ENCODE results near the gene MAPK1. TPM values are rescaled to one million over a fixed set of nuclear protein-coding genes. Genes with fewer than 3 reads are reported as not detected.

The MAPK1 gene
- total RNA-seq, 1 donor, result 46.3 TPM

GRCh38 chr22:21832291-21833290 lies 34.9 kb downstream of the MAPK1 start:
- Histone ChIP-seq H2AFZ (ENCODE audit: low read length) (no peak overlapping the region), H3K4me1 (ENCODE audit: insufficient read depth, low read length) (peaks cover 31% of the 10 kb centered on the region), H3K9me3 (ENCODE audit: low read depth, low read length) (no peaks in the 10 kb centered on the region), H3K27ac (ENCODE audit: low read depth, low read length) (no peak overlapping the region), H3K79me2 (ENCODE audit: insufficient read depth, low read length) (peaks cover 94% of the 10 kb centered on the region), H3K4me3 (ENCODE audit: insufficient read depth, low read length) (no peak overlapping the region), H4K20me1 (ENCODE audit: insufficient read depth, low read length) (peaks cover 77% of the 10 kb centered on the region), H3K36me3 (ENCODE audit: insufficient read depth, low read length) (no peaks in the 10 kb centered on the region), H3K4me2 (ENCODE audit: insufficient read depth, low read length) (no peak overlapping the region), H3K27me3 (ENCODE audit: insufficient read depth, low read length) (no peaks in the 10 kb centered on the region)
- no peak for TF ChIP-seq CTCF (IDR thresholded peaks at IDR 0.05; ENCODE audit: extremely low read depth, low read depth, low read length)
- DNase-seq (ENCODE audit: insufficient read length, low spot score, missing footprints), result no peak

DNA sequence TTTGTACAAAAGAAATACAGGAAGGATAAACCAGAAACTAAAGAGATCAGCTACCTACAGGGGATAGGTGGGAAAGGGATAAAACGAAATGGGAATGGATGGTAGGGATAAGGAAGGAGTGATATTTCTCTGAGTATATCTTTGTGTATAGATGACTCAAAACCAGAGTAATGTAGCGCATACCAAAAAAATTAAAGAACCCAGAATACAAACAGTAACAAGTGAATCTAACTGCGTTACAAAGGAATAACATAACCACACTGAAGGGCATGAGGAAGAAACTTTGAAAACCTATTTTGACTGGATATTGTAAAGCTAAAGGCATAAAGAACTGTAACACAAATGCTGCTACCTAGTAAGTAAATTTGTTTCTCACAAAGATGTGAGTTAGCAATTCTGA lies 37.9 kb downstream of the MAPK1 start:
- H4K20me1 ChIP-seq (ENCODE audit: insufficient read depth, low read length), result peaks cover 71% of the 10 kb centered on the region
- no peak overlapping the region for H2AFZ ChIP-seq (ENCODE audit: low read length)
- H3K27me3 ChIP-seq (ENCODE audit: insufficient read depth, low read length), result no peaks in the 10 kb centered on the region
- H3K36me3 ChIP-seq (ENCODE audit: insufficient read depth, low read length), result no peaks in the 10 kb centered on the region
- no peak for DNase-seq (ENCODE audit: insufficient read length, low spot score, missing footprints)
- H3K27ac ChIP-seq (ENCODE audit: low read depth, low read length), result peak overlapping the region; percentile 25
- no peak overlapping the region for H3K4me3 ChIP-seq (ENCODE audit: insufficient read depth, low read length)
- no peak overlapping the region for H3K4me2 ChIP-seq (ENCODE audit: insufficient read depth, low read length)
- H3K4me1 ChIP-seq (ENCODE audit: insufficient read depth, low read length), result peaks cover 24% of the 10 kb centered on the region
- no peaks in the 10 kb centered on the region for H3K9me3 ChIP-seq (ENCODE audit: low read depth, low read length)
- peaks cover 100% of the 10 kb centered on the region for H3K79me2 ChIP-seq (ENCODE audit: insufficient read depth, low read length)
- TF ChIP-seq CTCF (IDR thresholded peaks at IDR 0.05; ENCODE audit: extremely low read depth, low read depth, low read length), result no peak

GRCh38 chr22:21828268-21828638 lies 39.2 kb downstream of the MAPK1 start:
- Histone ChIP-seq H3K27ac (ENCODE audit: low read depth, low read length) (no peak overlapping the region), H3K36me3 (ENCODE audit: insufficient read depth, low read length) (no peaks in the 10 kb centered on the region), H3K27me3 (ENCODE audit: insufficient read depth, low read length) (no peaks in the 10 kb centered on the region), H3K4me3 (ENCODE audit: insufficient read depth, low read length) (no peak overlapping the region), H4K20me1 (ENCODE audit: insufficient read depth, low read length) (peaks cover 81% of the 10 kb centered on the region), H2AFZ (ENCODE audit: low read length) (no peak overlapping the region), H3K4me2 (ENCODE audit: insufficient read depth, low read length) (no peak overlapping the region), H3K9me3 (ENCODE audit: low read depth, low read length) (no peaks in the 10 kb centered on the region), H3K4me1 (ENCODE audit: insufficient read depth, low read length) (peaks cover 34% of the 10 kb centered on the region), H3K79me2 (ENCODE audit: insufficient read depth, low read length) (peaks cover 100% of the 10 kb centered on the region)
- no peak for DNase-seq (ENCODE audit: insufficient read length, low spot score, missing footprints)
- TF ChIP-seq CTCF (IDR thresholded peaks at IDR 0.05; ENCODE audit: extremely low read depth, low read depth, low read length), result no peak

DNA sequence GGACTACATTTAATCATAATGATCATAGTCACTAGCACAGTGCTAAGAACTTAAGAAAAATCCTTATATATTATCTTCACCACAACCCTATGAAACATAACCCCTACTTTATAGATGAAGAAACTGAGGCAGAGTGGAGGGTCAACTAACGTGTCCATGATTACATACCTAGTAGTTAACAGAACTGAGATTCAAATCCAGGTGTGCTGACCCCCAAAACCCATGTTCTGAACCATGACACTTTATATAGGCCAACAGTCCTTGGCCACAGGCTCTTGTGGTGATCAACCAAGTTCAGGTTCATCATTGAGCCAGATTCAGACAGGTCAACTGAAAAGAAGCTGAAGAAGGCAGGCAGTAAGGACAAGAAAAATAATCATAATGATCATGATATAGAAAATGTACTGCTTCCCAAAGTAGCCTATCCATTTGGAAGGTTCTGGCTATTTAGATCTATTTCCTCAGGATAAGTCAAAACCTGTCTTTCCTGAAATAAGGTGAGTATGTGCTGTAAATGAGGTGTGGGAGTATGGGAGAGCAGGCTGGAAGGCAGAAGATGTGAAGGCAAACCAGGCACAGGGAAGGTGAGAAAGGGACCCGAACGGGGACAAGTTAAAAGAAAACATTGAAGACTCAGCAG lies 39.7 kb downstream of the MAPK1 start:
- DNase-seq (ENCODE audit: insufficient read length, low spot score, missing footprints), result no peak
- H3K36me3 ChIP-seq (ENCODE audit: insufficient read depth, low read length), result no peaks in the 10 kb centered on the region
- H3K4me3 ChIP-seq (ENCODE audit: insufficient read depth, low read length), result no peak overlapping the region
- TF ChIP-seq CTCF (IDR thresholded peaks at IDR 0.05; ENCODE audit: extremely low read depth, low read depth, low read length), result no peak
- no peaks in the 10 kb centered on the region for H3K27me3 ChIP-seq (ENCODE audit: insufficient read depth, low read length)
- peaks cover 34% of the 10 kb centered on the region for H3K4me1 ChIP-seq (ENCODE audit: insufficient read depth, low read length)
- H3K9me3 ChIP-seq (ENCODE audit: low read depth, low read length), result no peaks in the 10 kb centered on the region
- H3K4me2 ChIP-seq (ENCODE audit: insufficient read depth, low read length), result no peak overlapping the region
- H3K27ac ChIP-seq (ENCODE audit: low read depth, low read length), result no peak overlapping the region
- peaks cover 83% of the 10 kb centered on the region for H4K20me1 ChIP-seq (ENCODE audit: insufficient read depth, low read length)
- H3K79me2 ChIP-seq (ENCODE audit: insufficient read depth, low read length), result peaks cover 100% of the 10 kb centered on the region
- H2AFZ ChIP-seq (ENCODE audit: low read length), result no peak overlapping the region
